H1 (cell line): ENCODE results near the gene CLIC3. TPM values are rescaled to one million over a fixed set of nuclear protein-coding genes. Genes with fewer than 3 reads are reported as not detected.

Source experiments
- CHD2 ChIP-seq: IDR thresholded peaks from 2 replicates; pipeline ENCODE4 v1.6.1; 2012; ENCODE audit warnings: low read length, improper control_type of control experiment
- CTBP2 ChIP-seq: IDR thresholded peaks from 2 replicates; pipeline ENCODE4 v1.7.0; 2011; ENCODE audit warnings: borderline replicate concordance, mild to moderate bottlenecking, moderate library complexity, mixed read lengths, low read length; ENCODE audit not compliant: insufficient read depth, insufficient read length
- POLR2AphosphoS5 ChIP-seq: IDR thresholded peaks from 2 replicates; pipeline ENCODE4 v1.6.1; 2011; ENCODE audit warnings: low read depth, low read length
- RNF2 ChIP-seq: fragments of 200-900, 300-1000 bp; sonication (generic); IDR thresholded peaks from 2 replicates; pipeline ENCODE4 v1.7.1; 2016; ENCODE audit warnings: borderline replicate concordance, low read depth, mild to moderate bottlenecking, antibody characterized with exemption, low read length; ENCODE audit not compliant: poor library complexity, severe bottlenecking; ENCODE audit errors: missing control alignments
- RXRA ChIP-seq: IDR thresholded peaks from 2 replicates; pipeline ENCODE4 v1.6.1; 2011; ENCODE audit warnings: low read depth, mild to moderate bottlenecking, low read length, moderate library complexity; ENCODE audit not compliant: insufficient read depth
- TEAD4 ChIP-seq: IDR thresholded peaks from 2 replicates; pipeline ENCODE4 v1.6.1; 2012; ENCODE audit warnings: low read depth, low read length, inconsistent platforms, mixed read lengths
- YY1 ChIP-seq: IDR thresholded peaks from 2 replicates; pipeline ENCODE4 v1.6.1; 2011; ENCODE audit warnings: low read depth, mild to moderate bottlenecking, low read length
- polyA plus RNA-seq, 7 experiments: library from polyadenylated mRNA; depleted of rRNA in 3 of 7; stranded (reverse) in 5 of 7; unstranded in 2 of 7; fragments of >200 nt in 5 of 7; fragments of 200-250 nt in 2 of 7; gene quantifications; 1 replicate in 5 of 7; 2 replicates in 1 of 7; 4 replicates in 1 of 7; pipeline versions ENCODE4 v1.2.1 to v1.2.3, GENCODE V29; 2011 to 2013; ENCODE audit warnings: missing spikeins in 2 of 7, mixed read lengths in 2 of 7
- total RNA-seq: library from RNA; stranded (reverse); fragmentation: NEBNext Ultra II Directional; extraction: Animal tissue kit (Norgen Biotek cat#: 25700); gene quantifications from 2 replicates; pipeline ENCODE4 v1.2.1, GENCODE V29; 2021

The CLIC3 gene
- total and polyA plus RNA-seq, 2 of the 8 experiments (the other 6 are each of a cell fraction or from before 2014, with no cell fraction given), result 0.12 TPM; not detected in 1

DNA sequence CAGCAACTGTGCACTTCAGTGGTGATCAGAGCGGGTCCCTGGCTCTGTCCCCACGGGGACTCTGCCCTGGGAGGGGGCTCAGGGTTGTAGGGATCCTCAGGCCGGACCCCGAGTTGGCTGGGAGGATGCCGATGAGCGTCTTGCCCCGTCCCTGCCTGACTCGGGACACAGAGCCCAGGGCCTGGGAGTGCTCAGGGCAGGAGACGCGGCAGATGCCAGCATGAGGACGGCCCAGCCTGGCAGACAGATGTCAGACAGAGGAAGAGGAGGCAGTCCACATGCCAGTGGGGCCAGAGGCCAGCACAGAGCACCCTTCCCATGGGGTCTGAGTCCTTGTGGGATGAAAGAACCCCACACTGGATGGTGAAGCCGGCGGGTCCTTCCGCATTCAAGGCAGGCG is 33.0 kb downstream of the CLIC3 start (continued):
- no peak for TF ChIP-seq CTBP2
- TF ChIP-seq POLR2AphosphoS5, result no peak
- TF ChIP-seq CHD2, result no peak
- TF ChIP-seq TEAD4, result no peak
- TF ChIP-seq RNF2, result no peak
- TF ChIP-seq YY1, result no peak
- no peak for TF ChIP-seq RXRA
